HG02798 (cell line): ENCODE measurements around the gene ABL1.

ENCODE experiments used
- ATAC-seq: cut with Tn5 transposase; IDR thresholded peaks from one replicate; pipeline ENCODE4 v1.9.1; 2021; ENCODE audit warnings: mild to moderate bottlenecking; ENCODE audit not compliant: unreplicated experiment, poor library complexity

The ABL1 gene

GRCh38 chr9:130886981-130887380, 51.9 kb downstream of the ABL1 start:
- ATAC-seq = no peak

GRCh38 chr9:130887494-130888144, 52.6 kb downstream of the ABL1 start:
- ATAC-seq = no peak

GRCh38 chr9:130888146-130888885, 53.3 kb downstream of the ABL1 start:
- no peak for ATAC-seq

- no peak for ATAC-seq
Observed at GRCh38 chr9:130890124-130890523, 55.1 kb downstream of the ABL1 start.

- ATAC-seq = no peak
Observed at GRCh38 chr9:130890870-130891687, 56.0 kb downstream of the ABL1 start.

- ATAC-seq = no peak
Observed at GRCh38 chr9:130891688-130892476, 56.8 kb downstream of the ABL1 start.

GRCh38 chr9:130892477-130893304, 57.6 kb downstream of the ABL1 start:
- ATAC-seq = no peak

- ATAC-seq = no peak
Observed at GRCh38 chr9:130893341-130894101, 58.5 kb downstream of the ABL1 start.

GRCh38 chr9:130894546-130894945, 59.5 kb downstream of the ABL1 start:
- ATAC-seq = no peak

GRCh38 chr9:130895038-130895437, 60.0 kb downstream of the ABL1 start:
- ATAC-seq = no peak

GRCh38 chr9:130895481-130896232, 60.6 kb downstream of the ABL1 start:
- no peak for ATAC-seq

- no peak for ATAC-seq
Observed at GRCh38 chr9:130896233-130897014, 61.4 kb downstream of the ABL1 start, which contains the start of gene QRFP. TSS of gene QRFP (minus strand) at chr9:130896812. CDS start at chr9:130893838, 2,974 bp downstream.

GRCh38 chr9:130897105-130897751, 62.2 kb downstream of the ABL1 start:
- ATAC-seq = no peak

GRCh38 chr9:130897848-130898551, 62.9 kb downstream of the ABL1 start:
- no peak for ATAC-seq

- ATAC-seq = no peak
Observed at GRCh38 chr9:130898552-130898852, 63.4 kb downstream of the ABL1 start.

- no peak for ATAC-seq
Observed at GRCh38 chr9:130899051-130899748, 64.1 kb downstream of the ABL1 start.
